GM21717 (cell line): ENCODE measurements around the gene TCAIM.
"Not testable (repeated sequence)": the region's sequence is repeated elsewhere in the genome, so short reads cannot be mapped to it uniquely, and the experiment has no call there.

Experiments used
- ATAC-seq: cut with Tn5 transposase; IDR thresholded peaks from one replicate; pipeline ENCODE4 v1.9.1; 2021; ENCODE audit warnings: mild to moderate bottlenecking, moderate library complexity; ENCODE audit not compliant: unreplicated experiment

The TCAIM gene

DNA sequence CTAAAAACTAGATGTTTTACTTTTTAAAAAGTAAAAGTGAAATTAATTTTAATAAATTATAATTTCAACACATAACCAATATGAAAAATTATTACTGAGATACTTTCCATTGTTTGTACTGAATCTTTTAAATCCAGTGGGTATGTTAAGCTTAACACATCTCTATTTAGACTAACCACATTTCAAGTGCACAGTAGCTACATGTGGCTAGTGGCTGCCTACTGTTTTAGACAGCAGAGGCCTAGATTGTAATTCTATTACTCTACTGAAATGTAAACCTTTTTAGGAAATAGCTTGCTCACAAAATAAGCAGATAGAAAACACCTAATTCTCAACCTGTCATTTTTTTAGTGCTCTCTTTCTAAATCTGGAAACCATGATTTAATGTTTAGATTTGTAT lies 4.9 kb downstream of the TCAIM start:
- ATAC-seq, result no peak

DNA sequence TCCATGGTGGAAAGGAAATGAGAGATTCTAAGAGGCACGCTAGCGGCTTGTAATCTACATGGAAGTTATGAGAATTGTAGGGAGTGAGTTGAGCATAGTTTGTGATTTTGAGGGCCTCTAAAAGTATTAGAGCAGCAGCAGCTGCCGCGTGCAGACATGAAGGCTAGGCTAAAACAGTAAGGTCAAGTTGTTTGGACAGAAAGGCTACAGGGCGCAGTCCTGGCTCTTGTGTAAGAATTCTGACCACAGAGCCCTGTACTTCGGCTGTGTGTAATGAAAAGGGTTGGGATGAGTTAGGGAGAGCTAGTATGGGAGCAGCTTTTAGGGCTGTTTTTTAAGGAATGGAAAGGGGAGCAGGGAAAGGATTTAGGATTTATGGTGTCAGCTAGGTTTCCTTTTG lies 8.0 kb downstream of the TCAIM start:
- ATAC-seq, result not testable (repeated sequence)

DNA sequence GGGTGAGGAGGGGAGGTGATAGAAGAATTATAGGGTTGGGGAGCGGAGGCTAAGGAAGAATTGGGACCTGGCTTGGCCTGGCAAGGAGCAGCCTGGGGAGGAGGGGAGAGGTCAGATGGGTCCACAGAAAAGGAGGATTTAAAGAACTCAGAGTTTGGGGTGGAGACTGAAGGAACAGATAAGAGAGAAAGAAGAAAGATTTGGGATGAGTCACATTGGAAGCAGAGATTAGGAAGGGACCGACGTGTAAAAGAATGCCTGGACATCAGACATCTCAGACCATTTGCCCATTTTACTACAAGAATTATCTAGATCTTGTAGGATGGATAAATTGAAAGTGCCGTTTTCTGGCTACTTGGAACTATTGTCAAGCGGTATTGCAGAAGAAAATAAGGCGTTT lies 10.4 kb downstream of the TCAIM start:
- no peak for ATAC-seq

GRCh38 chr3:44353355-44353924 lies 14.9 kb downstream of the TCAIM start:
- no peak for ATAC-seq

GRCh38 chr3:44355362-44356033 lies 16.9 kb downstream of the TCAIM start:
- no peak for ATAC-seq

DNA sequence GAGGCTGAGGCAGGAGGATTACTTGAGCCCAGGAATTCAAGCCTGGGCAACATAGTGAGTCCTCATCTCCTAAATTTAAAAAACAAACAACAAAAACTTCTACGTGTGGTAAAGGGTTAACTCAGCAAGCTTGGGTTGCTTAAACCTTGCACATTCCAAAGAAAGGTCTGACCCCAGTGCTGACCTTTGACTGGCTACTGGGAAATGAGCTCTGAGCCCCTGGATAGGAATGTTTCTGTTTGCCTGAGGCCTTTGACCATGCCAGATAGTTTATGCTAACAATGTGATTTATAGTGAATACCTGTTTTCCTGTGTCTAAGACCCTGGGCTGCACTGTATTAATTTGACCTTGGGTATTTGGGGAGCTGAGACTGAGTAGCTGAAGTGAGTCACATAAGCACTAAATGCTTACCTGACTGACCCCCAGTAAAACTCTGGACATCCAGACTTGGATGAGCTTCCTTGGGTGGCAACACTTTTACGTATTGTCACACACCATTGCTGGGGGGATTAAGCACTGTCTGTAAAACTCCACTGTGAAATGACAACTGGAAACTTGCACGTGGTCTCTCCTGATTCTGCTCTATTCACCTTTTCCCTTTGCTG lies 20.7 kb downstream of the TCAIM start:
- ATAC-seq, result no peak

DNA sequence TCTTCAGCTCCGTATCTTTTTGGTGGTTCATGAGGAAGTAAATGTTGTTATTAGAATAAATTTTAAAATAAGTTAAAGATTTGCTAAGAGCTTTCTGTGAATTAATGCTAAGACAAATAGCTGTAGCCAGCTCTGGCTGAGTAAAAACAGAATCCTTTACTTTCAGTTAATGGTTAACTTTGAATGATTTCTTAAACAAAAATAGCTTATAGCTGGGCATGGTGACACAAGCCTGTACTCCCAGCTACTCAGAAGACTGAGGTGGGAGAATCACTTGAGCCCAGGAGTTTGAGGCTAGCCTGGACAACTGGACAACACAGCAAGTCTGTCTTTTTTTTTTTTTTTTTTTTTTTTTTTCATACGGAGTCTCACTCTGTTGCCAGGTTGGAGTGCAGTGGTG lies 25.0 kb downstream of the TCAIM start:
- no peak for ATAC-seq

- ATAC-seq, result no peak
These were observed 27.4 kb downstream of the TCAIM start for GRCh38 chr3:44365952-44366351.

- no peak for ATAC-seq
These were observed 36.9 kb downstream of the TCAIM start for GRCh38 chr3:44375450-44375849.

- ATAC-seq, result no peak
These were observed 48.8 kb downstream of the TCAIM start for GRCh38 chr3:44387404-44387803.

GRCh38 chr3:44392489-44392888 lies 53.9 kb downstream of the TCAIM start:
- no peak for ATAC-seq

DNA sequence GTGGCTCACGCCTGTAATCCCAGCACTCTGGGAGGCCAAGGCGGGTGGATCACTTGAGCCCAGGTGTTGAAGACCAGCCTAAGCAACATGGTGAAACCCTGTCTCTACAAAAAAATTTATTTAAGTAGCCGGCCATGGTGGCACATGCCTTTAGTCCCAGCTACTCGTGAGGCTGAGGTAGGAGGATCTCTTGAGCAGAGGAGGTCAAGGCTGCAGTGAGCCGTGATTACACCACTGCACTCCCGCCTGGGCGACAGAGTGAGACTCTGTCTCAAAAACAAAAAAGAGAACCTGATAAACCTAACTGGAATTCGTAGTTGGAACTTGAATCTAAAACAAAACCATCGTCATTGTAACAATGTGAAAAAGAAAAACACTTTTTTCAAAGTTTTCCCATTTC lies 57.1 kb downstream of the TCAIM start:
- no peak for ATAC-seq

DNA sequence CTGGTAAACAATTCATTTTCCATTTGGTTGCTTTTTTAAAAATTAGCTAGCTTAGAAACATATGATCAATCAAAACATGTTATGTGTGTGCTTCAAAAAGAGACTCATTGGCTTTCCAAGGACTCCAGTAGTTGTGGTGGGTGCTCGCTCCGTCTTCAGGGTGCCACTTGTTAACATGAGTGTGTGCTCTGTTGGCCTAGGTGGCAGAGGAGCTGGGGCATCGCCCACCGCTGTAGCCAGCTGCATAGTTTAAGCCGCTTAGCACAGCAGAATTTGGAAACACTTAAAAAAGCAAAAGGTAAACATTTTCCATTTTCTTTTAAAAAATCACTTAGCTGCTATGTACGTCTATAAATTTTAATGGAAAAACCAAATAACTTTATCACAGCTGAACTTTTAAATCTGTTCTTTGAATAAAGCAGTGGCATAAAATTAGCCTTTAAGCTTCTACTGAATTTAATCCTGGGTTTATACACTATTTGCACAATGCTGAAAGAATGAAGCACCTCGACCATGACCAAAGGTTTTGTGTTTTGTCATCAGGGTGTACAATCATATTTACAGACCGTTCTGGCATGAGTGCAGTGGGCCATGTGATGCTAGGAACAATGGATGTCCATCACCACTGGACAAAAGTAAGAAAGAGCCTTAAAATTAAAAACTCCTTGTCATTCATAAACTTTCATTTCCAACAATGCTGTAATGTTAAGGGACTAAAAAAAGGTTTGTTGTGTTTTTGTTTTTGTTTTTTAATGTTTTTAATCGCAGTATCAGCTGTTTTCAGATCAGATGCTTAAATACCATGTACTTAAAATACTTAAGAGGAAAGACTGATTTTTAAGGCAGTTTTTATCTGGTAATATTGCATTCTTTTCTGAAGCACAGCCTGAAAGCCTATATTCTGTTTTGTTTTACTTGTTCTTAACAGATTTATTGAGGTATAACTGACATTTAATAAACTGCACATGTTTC lies 57.9 kb downstream of the TCAIM start:
- no peak for ATAC-seq

DNA sequence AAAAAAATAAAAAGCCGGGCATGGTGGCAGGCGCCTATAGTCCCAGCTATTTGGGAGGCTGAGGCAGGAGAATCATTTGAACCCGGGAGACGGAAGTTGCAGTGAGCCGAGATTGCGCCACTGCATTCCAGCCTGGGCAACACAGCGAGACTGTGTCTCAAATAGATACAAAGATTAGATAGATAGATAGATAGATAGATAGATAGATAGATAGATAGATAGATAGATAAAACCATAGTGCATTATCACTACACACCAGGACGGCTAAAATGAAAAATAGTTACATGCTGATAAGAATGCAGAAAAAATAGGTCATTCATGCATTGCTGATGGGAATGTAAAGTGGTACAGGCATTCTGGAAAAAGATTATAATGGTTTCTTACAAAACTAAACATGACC lies 59.7 kb downstream of the TCAIM start:
- ATAC-seq, result not testable (repeated sequence)

- ATAC-seq, result no peak
These were observed 60.3 kb downstream of the TCAIM start for GRCh38 chr3:44398853-44399252.

DNA sequence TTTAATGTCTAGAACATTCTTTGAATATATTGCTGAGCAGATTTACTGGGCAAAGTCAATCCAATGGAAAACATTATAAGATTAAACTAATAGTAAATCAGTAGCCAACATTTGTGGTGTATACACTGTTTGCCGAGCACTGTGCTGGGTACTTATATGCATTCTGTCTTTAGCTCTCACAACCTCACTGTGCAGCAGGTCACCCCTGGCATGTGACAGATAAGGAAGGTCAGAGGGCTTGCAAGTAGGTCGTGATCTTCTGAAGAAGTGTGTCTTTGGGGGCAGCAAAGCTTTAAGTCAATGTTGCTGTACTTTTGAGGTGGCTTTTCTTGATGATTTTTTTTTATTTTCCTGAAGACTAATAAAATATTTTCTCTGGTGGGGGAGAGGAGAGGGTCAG lies 62.2 kb downstream of the TCAIM start:
- no peak for ATAC-seq

DNA sequence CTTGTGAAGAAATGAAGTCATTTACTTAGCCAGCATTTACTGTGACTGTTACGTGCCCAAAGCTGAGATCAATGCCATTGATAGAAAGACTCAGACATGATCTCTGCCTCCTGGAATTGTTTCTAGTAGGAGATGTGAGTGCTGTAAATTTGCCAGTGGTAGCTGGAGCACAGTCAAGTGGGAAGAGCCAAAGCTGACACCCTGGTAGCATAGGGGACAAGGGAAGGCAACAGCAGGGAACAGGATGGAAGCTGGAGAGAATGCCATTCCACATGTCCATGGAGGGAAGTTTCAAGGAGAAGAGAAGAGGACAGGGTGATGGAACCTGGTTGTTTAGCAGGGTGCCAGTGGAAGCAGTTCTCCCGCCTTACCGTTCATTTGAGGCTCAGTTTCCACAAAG lies 64.0 kb downstream of the TCAIM start:
- ATAC-seq, result no peak

DNA sequence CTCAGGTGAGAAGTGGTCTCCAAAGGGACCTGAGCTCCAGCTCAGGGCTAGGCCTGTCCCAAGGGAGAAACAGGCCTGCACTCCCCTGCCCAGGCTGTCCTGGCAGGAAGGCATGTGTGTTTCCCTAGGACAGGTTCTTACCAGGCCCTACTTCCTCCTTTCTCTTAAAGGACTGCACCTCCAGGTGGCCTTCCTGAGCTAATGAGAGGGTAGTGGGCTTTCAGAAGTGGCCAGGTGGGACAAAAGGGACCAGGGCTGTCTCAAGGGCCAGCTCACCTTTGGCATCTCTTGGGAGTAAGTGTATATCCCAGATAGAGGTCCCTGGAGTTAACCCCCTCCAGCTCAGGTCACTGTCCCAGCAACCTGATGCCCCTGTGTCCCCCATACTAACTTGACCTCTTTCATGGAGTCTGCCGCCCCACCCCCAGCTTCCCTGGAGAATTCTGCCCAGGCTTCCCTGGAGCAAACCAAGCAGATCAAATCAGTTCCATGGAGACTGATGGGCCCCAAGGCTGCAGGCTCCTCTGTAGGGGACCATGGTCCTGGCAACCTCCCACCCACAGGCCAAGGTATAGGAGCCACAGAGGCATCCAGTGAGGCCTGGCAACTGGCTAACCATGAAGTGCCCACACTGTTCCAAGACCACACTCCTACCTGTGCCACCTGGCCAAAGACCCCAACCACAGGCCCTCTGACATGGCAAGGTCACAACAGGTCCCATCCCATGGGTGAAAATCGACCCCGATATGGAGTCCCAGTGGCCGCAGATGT lies 71.3 kb downstream of the TCAIM start:
- ATAC-seq, result no peak

GRCh38 chr3:44411031-44411645 lies 72.6 kb downstream of the TCAIM start:
- no peak for ATAC-seq

DNA sequence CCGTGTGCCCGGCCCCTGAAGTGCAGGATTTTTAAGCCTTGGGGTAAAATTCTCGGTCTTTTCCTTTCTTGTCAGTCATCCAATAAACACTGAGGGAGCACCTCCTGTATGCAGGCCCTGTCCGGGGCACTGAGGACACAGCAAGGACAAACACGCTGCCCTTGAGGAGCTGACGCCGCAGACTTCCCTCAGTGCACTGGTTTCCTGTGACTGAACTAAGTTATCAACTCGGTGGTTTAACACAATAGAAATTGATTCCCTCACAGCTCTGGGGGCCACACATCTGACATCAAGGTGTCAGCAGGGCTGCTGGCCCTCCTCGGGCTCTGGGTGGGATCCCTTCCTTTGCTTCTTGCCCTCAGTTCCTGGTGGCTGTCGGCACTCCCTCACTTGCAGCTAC lies 73.8 kb downstream of the TCAIM start:
- ATAC-seq, result no peak
